Stimulated activated CD8-positive, alpha-beta memory T cell treated with anti-CD3 and anti-CD28 coated beads, Interleukin-12 subunit alpha, Interleukin-12 subunit beta, amount 100 ng/mL, for 24 hours (primary cell): ENCODE results near the gene SECTM1.

ENCODE experiments used
- DNase-seq: peaks from one replicate; pipeline ENCODE4 v3.0.0-alpha.2; 2020; ENCODE audit errors: extremely low read depth

The SECTM1 gene

GRCh38 chr17:82315703-82316358 is 17.7 kb downstream of the SECTM1 start:
- no peak for DNase-seq

- no peak for DNase-seq
Observed at GRCh38 chr17:82314727-82315605, 18.6 kb downstream of the SECTM1 start.

- DNase-seq, result no peak
Observed at GRCh38 chr17:82314012-82314726, 19.4 kb downstream of the SECTM1 start.

- no peak for DNase-seq
Observed at GRCh38 chr17:82313195-82314011, 20.2 kb downstream of the SECTM1 start.

GRCh38 chr17:82311971-82312370 is 21.6 kb downstream of the SECTM1 start:
- no peak for DNase-seq

- no peak for DNase-seq
Observed at GRCh38 chr17:82310877-82311276, 22.7 kb downstream of the SECTM1 start.

- no peak for DNase-seq
Observed at GRCh38 chr17:82309656-82310570, 23.7 kb downstream of the SECTM1 start.

GRCh38 chr17:82305727-82306300 is 27.8 kb downstream of the SECTM1 start:
- DNase-seq, result no peak

- no peak for DNase-seq
Observed at GRCh38 chr17:82304826-82305726, 28.5 kb downstream of the SECTM1 start.

GRCh38 chr17:82303944-82304808 is 29.4 kb downstream of the SECTM1 start:
- no peak for DNase-seq

- no peak for DNase-seq
Observed at GRCh38 chr17:82302991-82303943, 30.3 kb downstream of the SECTM1 start.

GRCh38 chr17:82302568-82302963 is 31.0 kb downstream of the SECTM1 start:
- no peak for DNase-seq

GRCh38 chr17:82301916-82302567 is 31.5 kb downstream of the SECTM1 start:
- DNase-seq, result no peak

GRCh38 chr17:82301300-82301915 is 32.2 kb downstream of the SECTM1 start:
- no peak for DNase-seq

GRCh38 chr17:82300707-82301270 is 32.8 kb downstream of the SECTM1 start:
- no peak for DNase-seq

GRCh38 chr17:82300228-82300627 is 33.3 kb downstream of the SECTM1 start:
- no peak for DNase-seq
